ENCODE data around the gene OVAAL.

OVAAL gene

DNA sequence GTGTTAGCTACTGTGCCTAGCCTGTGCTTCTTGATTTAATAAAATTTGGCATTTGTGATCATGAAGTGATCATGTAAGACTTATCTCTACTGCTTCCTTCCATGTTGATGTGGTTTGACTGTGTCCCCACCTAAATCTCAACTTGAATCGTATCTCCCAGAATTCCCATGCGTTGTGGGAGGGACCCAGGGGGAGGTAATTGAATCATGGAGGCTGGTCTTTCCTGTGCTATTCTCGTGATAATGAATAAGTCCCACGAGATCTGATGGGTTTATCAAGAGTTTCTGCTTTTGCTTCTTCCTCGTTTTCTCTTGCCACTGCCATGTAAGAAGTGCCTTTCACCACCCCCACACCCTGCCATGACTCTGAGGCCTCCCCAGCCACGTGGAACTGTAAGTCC is at the start of gene OVAAL:
Gene OVAAL (plus strand): TSS at position 301 of the 400 bp plus-strand sequence.
- no peak for DNase-seq (ENCODE audit: low read depth)

GRCh38 chr1:180510882-180511281 is 47.9 kb upstream of the OVAAL start:
- DNase-seq (ENCODE audit: low read depth): no peak

DNA sequence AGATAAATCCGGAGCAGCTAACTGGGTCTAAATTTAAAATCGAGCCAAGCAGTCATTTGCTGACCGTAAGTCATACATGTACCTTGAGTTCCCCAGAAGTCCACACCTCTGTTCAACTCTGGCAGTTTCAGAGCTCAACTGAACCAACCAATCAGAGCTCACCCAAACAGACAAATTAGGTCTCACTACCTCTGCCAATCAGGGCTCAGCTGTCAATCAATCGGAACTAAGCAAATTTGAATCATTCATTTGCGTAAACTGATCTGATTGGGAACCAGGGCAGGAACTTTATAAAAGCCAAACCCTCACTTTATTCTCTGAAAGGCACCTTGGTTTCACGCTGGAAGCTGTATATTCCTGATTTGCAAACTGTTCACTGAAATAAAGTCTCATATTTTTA is 45.2 kb upstream of the OVAAL start:
- DNase-seq (ENCODE audit: low read depth): no peak

DNA sequence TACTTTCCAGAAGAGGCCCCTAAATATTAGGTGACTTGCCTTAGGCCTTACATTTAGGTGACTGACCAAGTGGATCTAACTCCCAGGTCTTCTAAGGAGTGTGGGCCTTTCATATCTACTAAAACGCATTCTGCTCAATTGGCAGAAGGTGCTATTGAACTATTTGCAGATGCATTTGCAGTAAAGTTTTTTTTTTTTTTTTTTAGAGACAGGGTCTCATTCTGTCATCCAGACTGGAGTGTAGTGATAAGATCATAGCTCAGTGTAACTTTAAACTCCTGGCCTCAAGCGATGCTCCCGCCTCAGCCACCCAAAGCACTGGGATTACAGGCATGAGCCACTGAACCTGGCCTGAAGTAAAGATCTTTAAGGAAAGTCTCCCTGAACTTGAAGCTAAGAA is 43.4 kb upstream of the OVAAL start:
- no peak for DNase-seq (ENCODE audit: low read depth)

GRCh38 chr1:180515857-180516388 is 42.8 kb upstream of the OVAAL start:
- peak; percentile 56 for DNase-seq (ENCODE audit: low read depth)

DNA sequence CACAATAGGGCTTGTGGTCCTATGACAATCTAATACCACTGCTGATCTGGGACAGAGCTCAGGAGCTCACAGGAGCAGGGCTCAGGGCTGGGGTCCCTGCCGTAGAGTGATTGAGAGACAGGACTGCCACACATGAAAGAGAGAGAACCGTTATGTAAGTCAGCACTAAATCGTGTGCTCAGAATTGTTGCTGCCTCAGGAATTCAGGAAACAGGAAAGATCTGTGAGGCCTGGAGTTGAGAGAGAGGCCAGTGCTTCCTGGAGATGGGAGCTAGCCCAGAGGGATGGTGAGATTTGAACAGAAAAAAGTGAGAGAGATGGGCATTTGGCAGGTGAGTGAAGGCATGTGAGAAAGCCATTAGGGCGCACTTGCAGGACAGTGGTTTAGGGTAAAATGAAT is 38.9 kb upstream of the OVAAL start:
- DNase-seq (ENCODE audit: low read depth): no peak

GRCh38 chr1:180521474-180522212 is 37.1 kb upstream of the OVAAL start:
- DNase-seq (ENCODE audit: low read depth): no peak

- DNase-seq (ENCODE audit: low read depth): no peak
These were observed 36.6 kb upstream of the OVAAL start for GRCh38 chr1:180522213-180522515.

- DNase-seq (ENCODE audit: low read depth): no peak
These were observed 34.4 kb upstream of the OVAAL start for GRCh38 chr1:180524160-180524914.

DNA sequence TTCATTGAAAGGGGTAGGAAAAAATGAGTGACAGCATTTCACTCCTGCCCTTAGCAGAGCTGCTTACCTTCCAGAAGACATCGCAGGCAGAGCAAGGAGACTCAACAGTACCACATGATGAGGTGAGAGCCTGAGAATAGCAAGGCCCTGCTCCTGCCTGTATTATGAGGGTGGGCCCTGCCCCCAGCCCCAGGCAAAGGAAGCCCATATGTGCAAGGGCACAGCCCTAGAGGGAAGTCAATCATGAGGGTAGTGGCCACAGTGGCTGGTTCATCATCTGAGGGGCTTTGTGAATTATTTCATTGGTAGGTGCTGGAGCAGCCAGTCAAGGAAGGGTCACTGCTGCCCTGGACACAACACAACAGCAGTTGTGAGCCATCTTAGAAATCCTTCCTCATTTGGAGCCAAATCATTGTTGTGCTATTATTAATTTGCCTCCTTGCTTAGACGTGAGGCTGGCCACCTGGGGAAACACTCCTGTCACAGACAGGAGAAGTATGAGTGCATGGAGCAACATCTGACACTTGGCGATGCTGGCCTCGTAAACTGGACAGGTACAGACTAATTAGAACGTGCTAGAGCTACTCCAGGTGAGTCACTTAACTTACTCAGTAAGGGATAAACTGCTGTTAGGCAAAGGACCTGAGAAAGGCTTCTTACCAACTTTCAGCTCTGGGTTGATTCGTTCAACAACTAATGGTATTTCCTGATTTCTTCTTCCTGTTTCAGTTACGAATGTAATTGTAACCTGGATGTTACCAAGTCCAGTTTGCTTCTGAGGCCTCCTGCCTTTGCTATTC is 33.6 kb upstream of the OVAAL start:
- no peak for DNase-seq (ENCODE audit: low read depth)

GRCh38 chr1:180525715-180526039 is 33.1 kb upstream of the OVAAL start:
- DNase-seq (ENCODE audit: low read depth): no peak

- DNase-seq (ENCODE audit: low read depth): no peak
These were observed 31.6 kb upstream of the OVAAL start for GRCh38 chr1:180527101-180527669.

DNA sequence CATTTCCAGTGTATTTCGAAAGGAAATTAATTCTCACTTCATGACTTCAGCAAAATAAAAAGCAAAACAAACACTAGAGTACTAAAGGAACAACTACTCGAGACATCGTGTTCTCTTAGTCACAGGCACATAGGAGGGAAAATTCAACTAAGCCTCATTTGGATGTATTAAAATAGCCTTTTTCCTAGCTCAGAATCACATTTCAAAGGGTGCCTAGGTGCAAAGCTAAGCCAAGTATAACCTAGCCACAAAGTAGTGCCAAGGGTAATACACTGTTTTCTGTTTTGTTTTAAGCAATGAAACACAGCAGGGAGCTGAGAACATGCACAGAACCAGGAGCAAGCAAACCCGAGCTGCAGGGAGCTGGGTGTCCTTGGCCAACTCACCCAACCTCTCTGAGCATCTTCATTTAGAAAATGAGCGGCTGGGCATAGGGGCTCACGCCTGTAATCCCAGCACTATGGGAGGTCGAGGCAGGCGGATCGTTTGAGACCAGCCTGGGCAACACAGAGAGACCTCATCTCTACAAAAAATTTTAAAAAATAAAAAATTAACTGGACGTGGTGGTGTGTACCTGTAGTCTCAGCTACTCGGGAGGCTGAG is 29.8 kb upstream of the OVAAL start:
- DNase-seq (ENCODE audit: low read depth): no peak

- peak; percentile 61 for DNase-seq (ENCODE audit: low read depth)
These were observed 28.3 kb upstream of the OVAAL start for GRCh38 chr1:180530501-180530900.

- no peak for DNase-seq (ENCODE audit: low read depth)
These were observed 25.9 kb upstream of the OVAAL start for GRCh38 chr1:180532854-180533253.

DNA sequence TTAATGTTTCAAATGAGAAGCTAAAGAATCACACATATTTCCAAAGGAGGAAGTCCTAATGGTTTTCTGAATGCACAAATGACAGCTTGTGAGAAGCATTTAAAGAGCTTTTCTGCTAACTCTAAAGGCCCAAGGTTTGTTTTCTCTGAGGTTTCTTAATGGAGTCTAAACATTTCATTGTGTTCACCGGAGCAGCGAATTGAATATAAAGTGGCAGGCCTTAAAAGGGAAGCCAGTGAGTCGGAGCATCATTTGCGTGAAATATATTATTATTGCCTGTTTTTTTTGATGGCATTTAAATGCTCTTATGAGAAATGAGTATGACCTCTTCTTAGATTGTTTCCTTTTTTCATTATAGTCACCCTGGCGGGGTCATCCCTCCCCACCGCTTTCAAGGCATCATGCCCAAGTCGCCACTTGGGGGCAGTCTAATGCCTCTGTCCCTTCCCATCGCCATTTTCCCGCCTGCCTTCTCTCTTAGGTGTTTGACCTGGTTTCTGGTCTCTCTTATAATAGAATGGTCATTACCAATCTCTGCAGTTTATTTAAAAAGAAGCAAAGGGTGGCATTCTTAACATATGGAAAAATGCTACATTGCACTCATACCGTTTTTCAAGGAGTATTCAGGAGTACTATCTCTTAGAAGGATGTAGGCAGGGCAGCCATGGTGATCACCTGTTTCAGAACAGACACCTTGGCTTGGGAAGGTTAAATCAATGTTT is 25.3 kb upstream of the OVAAL start:
- DNase-seq (ENCODE audit: low read depth): no peak

GRCh38 chr1:180534214-180534613 is 24.6 kb upstream of the OVAAL start:
- no peak for DNase-seq (ENCODE audit: low read depth)

GRCh38 chr1:180535418-180535999 is 23.3 kb upstream of the OVAAL start:
- DNase-seq (ENCODE audit: low read depth): no peak

- DNase-seq (ENCODE audit: low read depth): no peak
These were observed 21.9 kb upstream of the OVAAL start for GRCh38 chr1:180536821-180537372.

DNA sequence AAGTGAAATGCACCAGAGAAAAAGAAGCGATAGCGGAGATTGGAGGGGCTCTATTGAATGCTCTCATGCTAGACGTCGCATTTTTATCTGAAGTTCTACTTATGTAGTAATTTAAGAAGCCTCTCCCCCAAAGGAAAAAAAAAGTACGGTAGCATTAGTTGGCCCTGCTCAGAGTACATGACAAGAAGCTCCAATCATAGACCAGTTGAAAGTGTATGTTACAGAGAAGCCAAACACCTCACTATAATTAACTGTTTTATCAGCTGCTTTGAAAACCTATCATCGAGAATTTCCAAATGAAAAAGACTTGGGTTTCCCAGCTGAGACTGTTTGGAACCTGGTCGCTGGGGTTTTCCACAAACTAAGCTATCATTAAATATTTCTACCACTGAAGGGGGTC is 19.6 kb upstream of the OVAAL start:
- no peak for DNase-seq (ENCODE audit: low read depth)
